NCI-H524 (cell line): ENCODE measurements around the gene FAM184B.
"Not testable (repeated sequence)": the region's sequence is repeated elsewhere in the genome, so short reads cannot be mapped to it uniquely, and the experiment has no call there.

Experiments
- DNase-seq, 2 experiments: peaks; one replicate each; lab custom pipeline; 2025; lab: John Stamatoyannopoulos, UW

Gene FAM184B

GRCh38 chr4:17682222-17682566, 99.2 kb downstream of the FAM184B start:
- no peak for DNase-seq

GRCh38 chr4:17681281-17682221, 99.9 kb downstream of the FAM184B start:
- no peak for DNase-seq

- DNase-seq, result no peak
Measured at GRCh38 chr4:17680559-17681280, 100.7 kb downstream of the FAM184B start.

GRCh38 chr4:17670423-17670822, 111.0 kb downstream of the FAM184B start:
- no peak for DNase-seq

GRCh38 chr4:17667653-17668201, 113.7 kb downstream of the FAM184B start:
- no peak for DNase-seq

- DNase-seq, result no peak
Measured at GRCh38 chr4:17667253-17667652, 114.2 kb downstream of the FAM184B start.

- DNase-seq, result no peak
Measured at GRCh38 chr4:17665852-17666251, 115.6 kb downstream of the FAM184B start.

- no peak for DNase-seq
Measured at GRCh38 chr4:17665346-17665745, 116.1 kb downstream of the FAM184B start.

- DNase-seq, result no peak
Measured at GRCh38 chr4:17664755-17665154, 116.7 kb downstream of the FAM184B start.

GRCh38 chr4:17662694-17663093, 118.7 kb downstream of the FAM184B start:
- DNase-seq, result no peak

GRCh38 chr4:17659196-17659595, 122.2 kb downstream of the FAM184B start:
- DNase-seq, result not testable (repeated sequence)

GRCh38 chr4:17657849-17658248, 123.6 kb downstream of the FAM184B start:
- no peak for DNase-seq

- no peak for DNase-seq
Measured at GRCh38 chr4:17657090-17657489, 124.3 kb downstream of the FAM184B start.

- DNase-seq, result no peak
Measured at GRCh38 chr4:17654701-17655100, 126.7 kb downstream of the FAM184B start.

GRCh38 chr4:17650406-17650805, 131.0 kb downstream of the FAM184B start:
- DNase-seq, result no peak

- no peak for DNase-seq
Measured at GRCh38 chr4:17647927-17648326, 133.5 kb downstream of the FAM184B start.

- DNase-seq, result no peak
Measured at GRCh38 chr4:17647176-17647806, 134.1 kb downstream of the FAM184B start.

GRCh38 chr4:17646693-17647092, 134.7 kb downstream of the FAM184B start:
- DNase-seq, result no peak

GRCh38 chr4:17642398-17642783, 139.0 kb downstream of the FAM184B start:
- DNase-seq, result no peak

GRCh38 chr4:17639136-17639535, 142.3 kb downstream of the FAM184B start:
- DNase-seq, result no peak

GRCh38 chr4:17636696-17637622, 144.5 kb downstream of the FAM184B start:
- peak in 1 of 2 experiments; percentile 73 for DNase-seq
